Thoracic aorta (tissue), 2 donors: ENCODE measurements around the gene ZNF423. TPM values are rescaled to one million over a fixed set of nuclear protein-coding genes. Genes with fewer than 3 reads are reported as not detected.

ENCODE experiments used
- ATAC-seq: fragments of 150-250 bp; one replicate; pipeline ENCODE4 v1.8.0; 2017; ENCODE audit warnings: low read depth; ENCODE audit not compliant: insufficient number of reproducible peaks, low FRiP score
- DNase-seq: peaks from one replicate; pipeline ENCODE4 v3.0.0-alpha.2; 2020; ENCODE audit warnings: low spot score
- H3K27ac ChIP-seq, 2 donors: fragments of 200-600 bp; sonication (generic); 1 replicate in 1 of 2; 2 replicates in 1 of 2; pipeline ENCODE4 v1.5.1; 2016; ENCODE audit warnings: mild to moderate bottlenecking in 2 of 2, moderate library complexity in 2 of 2
- H3K27me3 ChIP-seq: fragments of 200-600 bp; sonication (generic); replicated peaks from 2 replicates; pipeline ENCODE4 v1.6.0; 2016; ENCODE audit warnings: mild to moderate bottlenecking; ENCODE audit not compliant: insufficient read depth
- H3K36me3 ChIP-seq: fragments of 200-600 bp; sonication (generic); one replicate; pipeline ENCODE4 v1.5.1; 2016
- H3K4me1 ChIP-seq, 2 donors: fragments of 200-600 bp; sonication (generic); 1 replicate in 1 of 2; 2 replicates in 1 of 2; pipeline versions ENCODE4 v1.5.1 to v1.6.0; 2016; ENCODE audit warnings: low read depth in 2 of 2, mild to moderate bottlenecking in 1 of 2; ENCODE audit not compliant: control insufficient read depth in 1 of 2
- H3K4me3 ChIP-seq: fragments of 200-600 bp; sonication (generic); 2 replicates; pipeline ENCODE4 v1.5.1; 2016; ENCODE audit warnings: mild to moderate bottlenecking
- H3K9me3 ChIP-seq: fragments of 200-600 bp; sonication (generic); 2 replicates; pipeline ENCODE4 v1.5.1; 2016
- total RNA-seq, 2 donors: library from RNA; depleted of rRNA; stranded (reverse); fragments of >200 nt; gene quantifications; one replicate each; pipeline versions ENCODE4 v1.1.0 to v1.2.3, GENCODE V29; 2016
- TF ChIP-seq, protein P1 (sequence below): fragments of 200-600 bp; sonication (generic); IDR thresholded peaks from one replicate; pipeline ENCODE4 v1.5.1; 2019; ENCODE audit warnings: antibody characterized with exemption

ZNF423 gene
- total RNA-seq, 2 donors from 2014 or later, result 16.2 to 22.9 TPM

DNA sequence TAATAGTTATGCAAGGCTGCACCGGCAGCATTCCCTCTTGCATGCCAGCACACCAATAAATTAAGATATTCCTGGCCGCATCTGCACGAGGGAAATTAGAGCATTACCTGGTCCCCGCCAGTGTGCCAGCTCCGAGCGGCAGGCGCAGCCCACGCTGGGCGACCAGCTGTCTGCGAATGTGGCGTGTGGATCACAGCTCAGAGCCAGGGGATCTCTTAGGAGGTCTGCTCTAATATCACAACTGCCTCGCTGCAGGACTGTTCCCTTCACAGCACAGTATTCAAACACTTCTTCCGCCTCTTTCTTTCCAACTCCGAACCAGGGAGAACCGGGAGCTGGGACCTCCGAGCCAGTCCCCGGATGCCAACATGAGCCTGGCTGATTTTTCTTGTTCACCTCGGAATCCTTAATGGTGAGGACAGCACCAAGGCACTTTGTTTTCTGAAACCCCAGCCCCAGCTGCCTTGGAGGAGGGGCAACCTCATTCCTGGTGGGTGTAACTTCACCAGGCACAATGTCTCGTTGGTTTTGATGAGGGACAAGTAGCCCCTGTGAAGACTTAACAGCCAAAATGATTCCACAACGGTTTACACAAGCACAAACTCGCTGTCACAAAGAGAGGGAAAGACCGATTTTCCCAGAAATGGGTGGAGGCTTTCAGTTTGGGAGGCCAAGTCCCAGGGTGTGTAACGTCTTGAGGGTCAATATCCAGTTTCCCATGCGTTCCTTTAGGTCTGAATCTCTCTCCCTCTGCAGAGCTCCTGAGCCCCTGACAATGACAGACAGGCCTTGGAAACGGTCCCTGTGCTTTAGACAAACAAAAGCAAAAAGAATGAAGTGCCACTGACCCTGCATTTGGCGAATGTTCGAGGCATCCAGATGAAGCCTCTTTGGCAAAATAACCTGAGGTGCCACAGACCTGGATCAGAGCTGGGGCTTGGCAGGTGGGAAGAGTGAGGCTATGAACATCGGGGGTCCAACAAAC lies 269.2 kb downstream of the ZNF423 start:
- Histone ChIP-seq H3K27me3 (no peaks in the 10 kb centered on the region), H3K4me3 (peak overlapping the region; percentile 40), H3K9me3 (no peaks in the 10 kb centered on the region), H3K4me1 (peaks cover 0 to 3% of the 10 kb centered on the region in 2 donors), H3K36me3 (no peaks in the 10 kb centered on the region), H3K27ac (no peak overlapping the region)
- DNase-seq, result no peak
- TF ChIP-seq, protein P1, sequence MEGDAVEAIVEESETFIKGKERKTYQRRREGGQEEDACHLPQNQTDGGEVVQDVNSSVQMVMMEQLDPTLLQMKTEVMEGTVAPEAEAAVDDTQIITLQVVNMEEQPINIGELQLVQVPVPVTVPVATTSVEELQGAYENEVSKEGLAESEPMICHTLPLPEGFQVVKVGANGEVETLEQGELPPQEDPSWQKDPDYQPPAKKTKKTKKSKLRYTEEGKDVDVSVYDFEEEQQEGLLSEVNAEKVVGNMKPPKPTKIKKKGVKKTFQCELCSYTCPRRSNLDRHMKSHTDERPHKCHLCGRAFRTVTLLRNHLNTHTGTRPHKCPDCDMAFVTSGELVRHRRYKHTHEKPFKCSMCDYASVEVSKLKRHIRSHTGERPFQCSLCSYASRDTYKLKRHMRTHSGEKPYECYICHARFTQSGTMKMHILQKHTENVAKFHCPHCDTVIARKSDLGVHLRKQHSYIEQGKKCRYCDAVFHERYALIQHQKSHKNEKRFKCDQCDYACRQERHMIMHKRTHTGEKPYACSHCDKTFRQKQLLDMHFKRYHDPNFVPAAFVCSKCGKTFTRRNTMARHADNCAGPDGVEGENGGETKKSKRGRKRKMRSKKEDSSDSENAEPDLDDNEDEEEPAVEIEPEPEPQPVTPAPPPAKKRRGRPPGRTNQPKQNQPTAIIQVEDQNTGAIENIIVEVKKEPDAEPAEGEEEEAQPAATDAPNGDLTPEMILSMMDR, result no peak
- no peak for ATAC-seq

DNA sequence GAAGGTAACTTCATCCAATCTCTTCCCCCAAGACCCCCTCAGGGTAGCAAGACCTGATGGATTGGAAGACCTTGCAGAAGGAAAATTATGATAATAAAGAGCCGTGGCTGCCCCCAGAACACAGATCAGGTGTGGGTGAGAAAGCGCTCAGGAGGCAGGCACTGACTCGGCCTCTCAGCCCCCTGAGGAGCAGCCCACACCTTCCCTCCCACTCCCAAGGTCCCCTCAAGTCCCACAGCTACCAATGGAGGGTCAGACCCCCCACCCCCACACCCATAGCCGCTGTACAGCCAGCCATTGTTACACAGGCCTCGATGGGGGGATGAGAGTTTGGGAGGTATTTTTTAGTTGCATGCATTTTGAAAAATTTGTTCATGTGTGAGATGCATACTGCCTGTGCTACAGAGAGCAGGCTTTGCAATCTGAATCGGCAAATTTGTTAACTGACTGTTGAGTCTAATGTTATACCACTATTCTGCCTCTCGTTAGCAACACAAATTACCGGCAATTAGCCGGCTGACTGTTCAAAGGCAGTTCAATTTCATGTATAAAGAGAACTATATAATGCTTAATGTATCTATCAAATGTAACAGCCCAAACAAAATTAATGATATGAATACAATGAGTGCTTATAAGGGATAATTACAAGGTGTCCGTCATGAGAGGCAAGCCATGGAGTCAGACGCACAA lies 270.6 kb downstream of the ZNF423 start:
- H3K27ac ChIP-seq, result no peak overlapping the region
- TF ChIP-seq, protein P1, result no peak
- no peaks in the 10 kb centered on the region for H3K36me3 ChIP-seq
- H3K27me3 ChIP-seq, result no peaks in the 10 kb centered on the region
- H3K4me3 ChIP-seq, result no peak overlapping the region
- DNase-seq (no peak), ATAC-seq (no peak)
- H3K9me3 ChIP-seq, result no peaks in the 10 kb centered on the region
- H3K4me1 ChIP-seq, result peaks cover 5 to 17% of the 10 kb centered on the region in 2 donors

DNA sequence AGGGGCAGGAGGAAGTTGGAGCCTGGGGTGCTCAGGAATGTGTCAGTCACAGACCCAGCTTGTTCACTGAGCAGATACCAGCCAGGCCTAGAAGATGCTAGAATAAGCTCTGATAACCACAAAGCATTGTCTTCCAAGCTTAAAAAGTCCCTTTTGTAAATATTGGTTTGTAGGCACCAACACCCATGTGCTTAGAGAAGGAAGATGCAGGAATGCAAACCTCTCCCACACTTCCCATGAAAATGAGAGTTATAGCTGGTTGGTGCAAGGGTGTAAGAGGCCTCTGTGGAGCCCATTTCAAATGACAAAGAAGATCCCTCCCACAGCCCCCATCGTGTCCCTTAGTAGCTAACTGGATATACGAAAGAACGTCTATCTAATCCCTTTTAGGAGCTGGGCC lies 272.0 kb downstream of the ZNF423 start:
- Histone ChIP-seq H3K27me3 (no peaks in the 10 kb centered on the region), H3K36me3 (no peaks in the 10 kb centered on the region), H3K27ac (no peak overlapping the region), H3K9me3 (no peaks in the 10 kb centered on the region), H3K4me3 (no peak overlapping the region), H3K4me1 (peaks cover 5 to 18% of the 10 kb centered on the region in 2 donors)
- DNase-seq, result no peak
- TF ChIP-seq, protein P1, result no peak
- no peak for ATAC-seq

DNA sequence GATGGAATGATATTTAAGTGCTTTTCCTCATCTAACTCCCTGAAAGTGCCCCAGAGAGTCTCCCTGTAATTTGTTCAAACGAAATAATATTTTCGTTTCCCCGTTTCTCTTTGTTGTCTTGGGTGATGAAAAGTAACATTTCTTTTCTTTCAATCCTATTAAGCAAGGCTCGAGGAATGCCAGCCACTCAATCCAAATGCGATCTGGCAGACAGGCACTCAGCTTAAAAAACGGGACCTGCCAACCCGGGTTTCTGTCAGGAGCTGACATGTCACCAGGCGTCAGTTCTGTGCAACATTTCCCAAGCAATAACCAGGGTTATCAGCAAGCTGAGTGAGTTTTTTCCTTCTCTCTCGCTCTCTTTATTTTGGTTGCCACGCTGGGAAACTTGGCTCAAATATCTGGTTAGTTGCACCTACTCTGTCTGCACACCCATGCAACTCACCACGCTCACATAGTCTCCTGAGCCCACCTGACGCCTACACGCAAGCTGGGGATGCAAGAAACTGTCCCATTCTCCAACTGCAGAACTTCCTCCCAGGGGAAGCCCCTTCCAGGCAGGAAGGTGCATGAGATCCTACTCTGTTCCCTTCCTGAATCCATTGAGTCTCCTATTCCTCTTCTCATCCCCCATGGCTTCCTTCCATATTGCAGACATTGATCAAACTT lies 274.1 kb downstream of the ZNF423 start:
- H3K4me3 ChIP-seq, result no peak overlapping the region
- DNase-seq (no peak), ATAC-seq (no peak)
- H3K9me3 ChIP-seq, result no peaks in the 10 kb centered on the region
- H3K27me3 ChIP-seq, result no peaks in the 10 kb centered on the region
- no peak overlapping the region for H3K27ac ChIP-seq
- H3K36me3 ChIP-seq, result no peaks in the 10 kb centered on the region
- H3K4me1 ChIP-seq, result peaks cover 5 to 18% of the 10 kb centered on the region in 2 donors
- TF ChIP-seq, protein P1, result no peak
